Measurements from ENCODE around the gene SLC7A1. TPM values are rescaled to one million over a fixed set of nuclear protein-coding genes. Genes with fewer than 3 reads are reported as not detected.

The SLC7A1 gene
- total RNA-seq, 2 experiments from 2014 or later = 11.3 to 12.3 TPM

DNA sequence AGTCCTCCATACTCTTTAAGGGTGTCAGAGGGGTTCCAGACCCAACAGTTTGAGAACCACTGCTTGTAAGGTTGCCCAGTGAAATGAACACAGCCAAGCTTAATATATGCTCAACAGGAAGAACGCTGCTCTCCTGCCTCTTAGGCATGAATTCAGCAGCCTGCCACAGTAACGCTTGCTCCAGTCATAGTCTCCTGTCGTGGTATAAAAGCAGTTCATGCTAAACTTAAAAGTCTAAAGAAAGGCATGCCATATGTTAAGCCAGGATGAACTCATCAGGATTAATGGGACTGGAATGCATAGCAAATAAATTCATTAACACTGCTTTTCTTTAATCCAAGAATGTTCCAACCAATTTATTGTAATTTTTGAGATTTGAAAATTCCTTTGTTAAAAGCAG lies 38.7 kb downstream of the SLC7A1 start:
- H3K27ac Mint-ChIP-seq = no peak overlapping the region

DNA sequence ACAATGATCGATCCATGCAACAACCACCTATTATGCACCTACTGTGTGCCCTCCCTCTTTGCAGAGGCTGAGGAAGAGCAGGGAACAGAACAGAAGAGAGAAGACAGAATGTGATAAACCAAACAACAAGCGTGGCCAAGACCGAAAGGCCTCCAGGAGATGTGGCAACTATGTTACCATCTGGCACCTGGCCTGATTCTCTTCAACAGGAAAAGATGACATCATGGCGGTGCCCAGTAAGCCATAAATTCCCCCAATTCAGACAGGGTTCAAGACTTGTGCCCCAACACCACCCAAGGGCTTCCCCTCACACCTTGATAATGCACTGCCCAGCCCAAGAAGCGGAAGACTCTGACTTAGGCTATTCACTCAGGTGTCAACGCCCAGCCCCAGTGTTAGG lies 44.3 kb downstream of the SLC7A1 start:
- ChIA-PET POLR2A (no interaction called here), CTCF (no interaction called here)
- Mint-ChIP-seq H3K27me3 (no peaks in the 10 kb centered on the region), H3K4me1 (ENCODE audit: low read depth) (no peaks in the 10 kb centered on the region), H3K4me3 (no peak overlapping the region), H3K36me3 (ENCODE audit: low read depth) (peaks cover 81% of the 10 kb centered on the region), H3K27ac (no peak overlapping the region), H3K9me3 (no peaks in the 10 kb centered on the region)
- no peak for DNase-seq
- Histone ChIP-seq H3K27me3 (ENCODE audit: control insufficient read depth in 1 of 2, insufficient read depth in 2 of 2, low read length in 2 of 2) (no peaks in the 10 kb centered on the region), H3K4me1 (ENCODE audit: insufficient read depth, low read length) (no peaks in the 10 kb centered on the region), H3K27ac (ENCODE audit: low read depth in 1 of 2, low read length in 2 of 2) (no peak overlapping the region), H3K36me3 (ENCODE audit: insufficient read depth, low read length) (peaks cover 51% of the 10 kb centered on the region), H3K4me3 (ENCODE audit: low read length) (no peak overlapping the region), H3K9me3 (ENCODE audit: control insufficient read depth in 1 of 2, insufficient read depth in 1 of 2, low read length in 2 of 2) (no peaks in the 10 kb centered on the region)
- intact Hi-C loops (cut with DNase I, micrococcal nuclease) = no loop called here
- ATAC-seq (ENCODE audit: poor library complexity) = no peak
- TF ChIP-seq, protein P1, sequence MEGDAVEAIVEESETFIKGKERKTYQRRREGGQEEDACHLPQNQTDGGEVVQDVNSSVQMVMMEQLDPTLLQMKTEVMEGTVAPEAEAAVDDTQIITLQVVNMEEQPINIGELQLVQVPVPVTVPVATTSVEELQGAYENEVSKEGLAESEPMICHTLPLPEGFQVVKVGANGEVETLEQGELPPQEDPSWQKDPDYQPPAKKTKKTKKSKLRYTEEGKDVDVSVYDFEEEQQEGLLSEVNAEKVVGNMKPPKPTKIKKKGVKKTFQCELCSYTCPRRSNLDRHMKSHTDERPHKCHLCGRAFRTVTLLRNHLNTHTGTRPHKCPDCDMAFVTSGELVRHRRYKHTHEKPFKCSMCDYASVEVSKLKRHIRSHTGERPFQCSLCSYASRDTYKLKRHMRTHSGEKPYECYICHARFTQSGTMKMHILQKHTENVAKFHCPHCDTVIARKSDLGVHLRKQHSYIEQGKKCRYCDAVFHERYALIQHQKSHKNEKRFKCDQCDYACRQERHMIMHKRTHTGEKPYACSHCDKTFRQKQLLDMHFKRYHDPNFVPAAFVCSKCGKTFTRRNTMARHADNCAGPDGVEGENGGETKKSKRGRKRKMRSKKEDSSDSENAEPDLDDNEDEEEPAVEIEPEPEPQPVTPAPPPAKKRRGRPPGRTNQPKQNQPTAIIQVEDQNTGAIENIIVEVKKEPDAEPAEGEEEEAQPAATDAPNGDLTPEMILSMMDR (IDR thresholded peaks at IDR 0.05) = no peak

More for the DNA sequence above, 38.7 kb downstream of the SLC7A1 start:
- H3K27me3 ChIP-seq (ENCODE audit: control insufficient read depth in 1 of 2, insufficient read depth in 2 of 2, low read length in 2 of 2) = no peaks in the 10 kb centered on the region
- intact Hi-C loops (cut with DNase I, micrococcal nuclease) = no loop called here
- ChIA-PET POLR2A (interaction anchor here (1.5 kb wide), 1 partner anchor 11 kb away, joined by 5 read pairs; no protein-coding TSS in a partner anchor), CTCF (interaction anchor here (1.3 kb wide), 1 partner anchor 8 kb away, joined by 3 read pairs; no protein-coding TSS in a partner anchor)
- DNase-seq (no peak), ATAC-seq (ENCODE audit: poor library complexity) (no peak)
- TF ChIP-seq, protein P1 (IDR thresholded peaks at IDR 0.05) = no peak
- no peaks in the 10 kb centered on the region for H3K4me1 ChIP-seq (ENCODE audit: insufficient read depth, low read length)
- H3K36me3 ChIP-seq (ENCODE audit: insufficient read depth, low read length) = peaks cover 23% of the 10 kb centered on the region
- Mint-ChIP-seq H3K36me3 (ENCODE audit: low read depth) (peaks cover 28% of the 10 kb centered on the region), H3K4me3 (no peak overlapping the region), H3K4me1 (ENCODE audit: low read depth) (peaks cover 13% of the 10 kb centered on the region), H3K9me3 (no peaks in the 10 kb centered on the region), H3K27me3 (no peaks in the 10 kb centered on the region)
- H3K4me3 ChIP-seq (ENCODE audit: low read length) = no peak overlapping the region
- H3K27ac ChIP-seq (ENCODE audit: low read depth in 1 of 2, low read length in 2 of 2) = no peak overlapping the region
- H3K9me3 ChIP-seq (ENCODE audit: control insufficient read depth in 1 of 2, insufficient read depth in 1 of 2, low read length in 2 of 2) = no peaks in the 10 kb centered on the region

DNA sequence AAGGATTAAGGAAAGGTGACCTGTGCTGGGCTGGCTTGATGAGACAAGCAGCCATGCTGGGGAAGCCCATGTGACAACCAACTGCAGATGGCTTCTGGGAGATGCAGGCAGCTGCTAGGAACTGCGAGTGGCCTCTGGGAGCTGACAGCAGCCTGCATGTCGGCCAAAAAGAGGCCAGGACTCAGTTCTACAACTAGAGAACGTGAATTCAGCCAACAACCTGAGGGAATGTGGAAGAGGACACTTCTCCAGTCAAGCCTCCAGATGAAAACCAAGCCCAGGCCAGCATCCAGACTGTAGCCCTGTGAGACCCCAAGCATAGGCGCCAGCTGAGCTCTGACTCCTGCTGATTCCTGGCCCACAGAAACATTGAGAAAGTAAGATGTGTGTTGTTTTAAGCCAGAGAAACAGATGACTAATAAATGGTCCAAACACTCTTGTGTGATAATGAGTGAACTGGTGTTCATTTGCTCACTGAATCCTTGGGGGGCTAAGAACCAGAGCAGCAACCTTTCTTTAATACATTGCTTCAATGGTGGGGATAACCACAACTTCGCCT lies 45.0 kb downstream of the SLC7A1 start:
- H3K4me1 ChIP-seq (ENCODE audit: insufficient read depth, low read length) = no peaks in the 10 kb centered on the region
- H3K36me3 Mint-ChIP-seq (ENCODE audit: low read depth) = peaks cover 87% of the 10 kb centered on the region
- no peaks in the 10 kb centered on the region for H3K27me3 Mint-ChIP-seq
- H3K9me3 ChIP-seq (ENCODE audit: control insufficient read depth in 1 of 2, insufficient read depth in 1 of 2, low read length in 2 of 2) = no peaks in the 10 kb centered on the region
- no peaks in the 10 kb centered on the region for H3K4me1 Mint-ChIP-seq (ENCODE audit: low read depth)
- POLR2A ChIA-PET = no interaction called here
- CTCF ChIA-PET = no interaction called here
- ATAC-seq (ENCODE audit: poor library complexity) (no peak), DNase-seq (no peak)
- no peaks in the 10 kb centered on the region for H3K27me3 ChIP-seq (ENCODE audit: control insufficient read depth in 1 of 2, insufficient read depth in 2 of 2, low read length in 2 of 2)
- intact Hi-C loops (cut with DNase I, micrococcal nuclease) = no loop called here
- H3K27ac Mint-ChIP-seq = no peak overlapping the region
- H3K36me3 ChIP-seq (ENCODE audit: insufficient read depth, low read length) = peaks cover 56% of the 10 kb centered on the region
- no peaks in the 10 kb centered on the region for H3K9me3 Mint-ChIP-seq
- TF ChIP-seq, protein P1 (IDR thresholded peaks at IDR 0.05) = no peak
- no peak overlapping the region for H3K27ac ChIP-seq (ENCODE audit: low read depth in 1 of 2, low read length in 2 of 2)
- no peak overlapping the region for H3K4me3 ChIP-seq (ENCODE audit: low read length)
- no peak overlapping the region for H3K4me3 Mint-ChIP-seq

Measured in CD4-positive, alpha-beta T cell (primary cell).